Neural cell (in vitro differentiated cells): ENCODE data around the gene SLCO1A2. TPM values are rescaled to one million over a fixed set of nuclear protein-coding genes. Genes with fewer than 3 reads are reported as not detected.

Experiments
- H2AFZ ChIP-seq: fragments of 200-600, 300-800 bp; sonication (generic), shearing (Covaris generic); 2 replicates; pipeline ENCODE4 v1.6.0; 2014; ENCODE audit warnings: low read depth, mild to moderate bottlenecking, antibody characterized with exemption, low read length, moderate library complexity
- H3F3A ChIP-seq: fragments of 200-600 bp; shearing (Covaris generic); 2 replicates; pipeline ENCODE4 v1.6.1; 2016; ENCODE audit warnings: mild to moderate bottlenecking, moderate library complexity, mixed read lengths, antibody characterized with exemption, low read length; ENCODE audit not compliant: insufficient read depth, poor library complexity, severe bottlenecking
- H3K27ac ChIP-seq: fragments of 200-600, 300-800 bp; sonication (generic), shearing (Covaris generic); 2 replicates; pipeline ENCODE4 v1.5.1; 2014; ENCODE audit warnings: mild to moderate bottlenecking, low read length, moderate library complexity
- H3K27me3 ChIP-seq: fragments of 300-800, 200-600 bp; sonication (generic), shearing (Covaris generic); 2 replicates; pipeline ENCODE4 v1.6.0; 2014; ENCODE audit warnings: mild to moderate bottlenecking, low read depth, low read length, moderate library complexity; ENCODE audit not compliant: insufficient read depth
- H3K36me3 ChIP-seq: fragments of 300-800, 200-600 bp; sonication (generic), shearing (Covaris generic); 2 replicates; pipeline ENCODE4 v1.5.1; 2014; ENCODE audit warnings: mild to moderate bottlenecking, antibody characterized with exemption, low read length, moderate library complexity; ENCODE audit not compliant: insufficient read depth
- H3K4me2 ChIP-seq: fragments of 300-800, 200-600 bp; sonication (generic), shearing (Covaris generic); 2 replicates; pipeline ENCODE4 v1.6.0; 2014; ENCODE audit warnings: mild to moderate bottlenecking, low read length
- H3K4me3 ChIP-seq: fragments of 300-800, 200-600 bp; sonication (generic), shearing (Covaris generic); 2 replicates; pipeline ENCODE4 v1.5.1; 2014; ENCODE audit warnings: mild to moderate bottlenecking, low read length, moderate library complexity
- H3K79me2 ChIP-seq: fragments of 200-600 bp; shearing (Covaris generic); replicated peaks from 2 replicates; pipeline ENCODE4 v1.6.0; 2014; ENCODE audit warnings: mild to moderate bottlenecking, low read length, moderate library complexity; ENCODE audit not compliant: insufficient read depth
- H3K9ac ChIP-seq: fragments of 300-800, 200-600 bp; sonication (generic), shearing (Covaris generic); 2 replicates; pipeline ENCODE4 v1.6.1; 2016; ENCODE audit warnings: mild to moderate bottlenecking, low read length, mixed read lengths
- H3K9me2 ChIP-seq: fragments of 200-600 bp; shearing (Covaris generic); 2 replicates; pipeline ENCODE4 v1.6.1; 2016; ENCODE audit warnings: mild to moderate bottlenecking, low read length, mixed read lengths; ENCODE audit not compliant: insufficient read depth
- H3K9me3 ChIP-seq: fragments of 200-600, 300-800 bp; sonication (generic), shearing (Covaris generic); 2 replicates; pipeline ENCODE4 v1.6.1; 2016; ENCODE audit warnings: mild to moderate bottlenecking, mixed run types, low read length, moderate library complexity, mixed read lengths
- H4K20me1 ChIP-seq: fragments of 200-600 bp; shearing (Covaris generic); 2 replicates; pipeline ENCODE4 v1.6.1; 2016; ENCODE audit warnings: mild to moderate bottlenecking, mixed run types; ENCODE audit not compliant: insufficient read depth
- CTCF ChIP-seq: fragments of 450-650 bp; IDR thresholded peaks from 2 replicates; pipeline ENCODE4 v1.5.1; 2014; ENCODE audit warnings: antibody characterized with exemption, mild to moderate bottlenecking, moderate library complexity; ENCODE audit not compliant: poor library complexity, severe bottlenecking
- EP300 ChIP-seq: fragments of 450-650 bp; conservative IDR thresholded peaks from 2 replicates; pipeline ENCODE4 v1.6.1; 2014; ENCODE audit warnings: antibody characterized with exemption, mild to moderate bottlenecking, moderate library complexity; ENCODE audit not compliant: poor library complexity, severe bottlenecking
- EZH2 ChIP-seq: fragments of 200-600, 300-800 bp; shearing (Covaris generic), sonication (generic); IDR thresholded peaks from 2 replicates; pipeline ENCODE4 v1.6.1; 2014; ENCODE audit warnings: antibody characterized with exemption, low read length, borderline replicate concordance, mild to moderate bottlenecking; ENCODE audit not compliant: insufficient read depth, poor library complexity, severe bottlenecking
- MXI1 ChIP-seq: fragments of 450-650 bp; conservative IDR thresholded peaks from 2 replicates; pipeline ENCODE4 v1.6.1; 2014; ENCODE audit warnings: antibody characterized with exemption, mild to moderate bottlenecking; ENCODE audit not compliant: poor library complexity, severe bottlenecking
- REST ChIP-seq: IDR thresholded peaks from 2 replicates; pipeline ENCODE4 v1.6.1; 2012; ENCODE audit warnings: borderline replicate concordance
- TAF1 ChIP-seq: IDR thresholded peaks from 2 replicates; pipeline ENCODE4 v1.6.1; 2012; ENCODE audit warnings: low read depth
- polyA plus RNA-seq: library from polyadenylated mRNA; depleted of rRNA; stranded (reverse); fragments of >200 nt; gene quantifications from 2 replicates; pipeline ENCODE4 v1.2.3, GENCODE V29; 2014

SLCO1A2 gene
- polyA plus RNA-seq, 1 donor from 2014 or later: not detected

DNA sequence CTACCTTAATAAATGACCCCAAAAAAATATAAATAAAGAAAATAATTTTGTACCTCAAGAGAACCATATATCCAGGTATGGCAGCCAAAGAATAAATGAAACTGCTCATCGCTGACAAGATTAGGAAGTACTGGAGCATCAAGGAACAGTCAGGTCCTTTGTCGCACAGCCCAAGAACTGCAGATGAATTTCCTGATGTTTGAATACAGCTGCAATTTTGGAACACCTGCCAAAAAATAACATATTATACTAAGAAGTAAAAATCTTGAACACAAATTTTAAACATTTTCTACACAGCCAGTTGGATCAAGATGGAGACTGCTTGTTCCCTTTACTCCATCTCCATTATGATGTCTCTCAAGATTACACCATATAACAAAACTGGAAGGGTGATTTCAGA, 42.6 kb downstream of the SLCO1A2 start:
- H3K27me3 ChIP-seq: no peaks in the 10 kb centered on the region
- TF ChIP-seq REST (no peak), TAF1 (no peak), EP300 (no peak)
- H3K27ac ChIP-seq: no peak overlapping the region
- no peak overlapping the region for H3K9ac ChIP-seq
- no peaks in the 10 kb centered on the region for H4K20me1 ChIP-seq
- no peak overlapping the region for H3K4me3 ChIP-seq
- no peaks in the 10 kb centered on the region for H3K9me2 ChIP-seq
- no peaks in the 10 kb centered on the region for H3K36me3 ChIP-seq
- H3K4me2 ChIP-seq: no peak overlapping the region
- H3K9me3 ChIP-seq: no peaks in the 10 kb centered on the region
- no peak overlapping the region for H2AFZ ChIP-seq
- no peaks in the 10 kb centered on the region for H3K79me2 ChIP-seq
- no peaks in the 10 kb centered on the region for H3F3A ChIP-seq

- no peaks in the 10 kb centered on the region for H3K9me2 ChIP-seq
- TF ChIP-seq MXI1: no peak
- no peak for TF ChIP-seq CTCF
- no peak for TF ChIP-seq REST
- TF ChIP-seq EP300: no peak
- TF ChIP-seq EZH2: no peak
- H3F3A ChIP-seq: no peaks in the 10 kb centered on the region
- H3K27ac ChIP-seq: no peak overlapping the region
- H3K9ac ChIP-seq: no peak overlapping the region
- no peaks in the 10 kb centered on the region for H3K27me3 ChIP-seq
- H3K4me2 ChIP-seq: no peak overlapping the region
- H3K4me3 ChIP-seq: no peak overlapping the region
- no peaks in the 10 kb centered on the region for H4K20me1 ChIP-seq
- H3K79me2 ChIP-seq: no peaks in the 10 kb centered on the region
- H3K36me3 ChIP-seq: no peaks in the 10 kb centered on the region
- H3K9me3 ChIP-seq: no peaks in the 10 kb centered on the region
- no peak overlapping the region for H2AFZ ChIP-seq
These were observed 45.0 kb downstream of the SLCO1A2 start for GRCh38 chr12:21289698-21290097.
